Liver (tissue), 9 donors: ENCODE results near the gene ANKRD13B. TPM values are rescaled to one million over a fixed set of nuclear protein-coding genes. Genes with fewer than 3 reads are reported as not detected.

ENCODE experiments used
- DNase-seq: peaks from one replicate; pipeline ENCODE4 v3.0.0-alpha.2; 2017; ENCODE audit warnings: low spot score
- H3K27ac ChIP-seq, 2 donors: one replicate each; pipeline ENCODE4 v1.7.0; 2013; ENCODE audit warnings: inconsistent platforms in 2 of 2, low read length in 2 of 2, control low read depth in 1 of 2, low read depth in 1 of 2, mild to moderate bottlenecking in 1 of 2
- H3K27me3 ChIP-seq, 4 donors: one replicate each; pipeline versions ENCODE4 v1.6.1 to v1.7.0; 2013; ENCODE audit warnings: low read length in 3 of 4, inconsistent platforms in 1 of 4, mild to moderate bottlenecking in 1 of 4, moderate library complexity in 1 of 4; ENCODE audit not compliant: control insufficient read depth in 4 of 4, insufficient read depth in 4 of 4
- H3K36me3 ChIP-seq, 4 donors: one replicate each; pipeline versions ENCODE4 v1.6.1 to v1.7.0; 2013; ENCODE audit warnings: low read length in 3 of 4, mild to moderate bottlenecking in 3 of 4, low read depth in 1 of 4, moderate library complexity in 1 of 4; ENCODE audit not compliant: control insufficient read depth in 4 of 4, insufficient read depth in 3 of 4
- H3K4me1 ChIP-seq, 4 donors: one replicate each; pipeline versions ENCODE4 v1.6.1 to v1.7.0; 2013; ENCODE audit warnings: low read length in 3 of 4, mild to moderate bottlenecking in 3 of 4, moderate library complexity in 1 of 4; ENCODE audit not compliant: control insufficient read depth in 4 of 4, insufficient read depth in 4 of 4
- H3K4me3 ChIP-seq, 3 donors: one replicate each; pipeline versions ENCODE4 v1.6.1 to v1.7.0; 2013; ENCODE audit warnings: low read length in 3 of 3, control low read depth in 1 of 3, low read depth in 1 of 3, mild to moderate bottlenecking in 1 of 3
- H3K9ac ChIP-seq, 2 donors: one replicate each; pipeline ENCODE4 v1.7.0; 2013; ENCODE audit warnings: low read length in 2 of 2, mild to moderate bottlenecking in 2 of 2, moderate library complexity in 2 of 2, control low read depth in 1 of 2, low read depth in 1 of 2
- H3K9me3 ChIP-seq, 4 donors: one replicate each; pipeline versions ENCODE4 v1.6.1 to v1.7.0; 2013; ENCODE audit warnings: low read length in 3 of 4; ENCODE audit not compliant: control insufficient read depth in 4 of 4
- ATF3 ChIP-seq: IDR thresholded peaks from 2 replicates; pipeline ENCODE4 v1.6.1; 2016; ENCODE audit warnings: antibody characterized with exemption
- CTCF ChIP-seq: fragments of 150-350 bp; IDR thresholded peaks from 2 replicates; pipeline ENCODE4 v1.5.1; 2017; ENCODE audit warnings: improper control_type of control experiment, low read depth, low read length; ENCODE audit not compliant: missing input control
- EGR1 ChIP-seq, 2 donors: IDR thresholded peaks; 2 replicates each; pipeline ENCODE4 v1.6.1; 2016 to 2018; ENCODE audit warnings: antibody characterized with exemption in 2 of 2, low read depth in 2 of 2
- FOXA1 ChIP-seq: IDR thresholded peaks from 2 replicates; pipeline ENCODE4 v1.6.1; 2016; ENCODE audit warnings: antibody characterized with exemption
- FOXA2 ChIP-seq: IDR thresholded peaks from 2 replicates; pipeline ENCODE4 v1.6.1; 2016; ENCODE audit warnings: antibody characterized with exemption
- GABPA ChIP-seq, 2 donors: IDR thresholded peaks in 1 of 2; conservative IDR thresholded peaks in 1 of 2; 2 replicates each; pipeline ENCODE4 v1.6.1; 2016; ENCODE audit warnings: antibody characterized with exemption in 2 of 2, mild to moderate bottlenecking in 1 of 2, moderate library complexity in 1 of 2
- HNF4A ChIP-seq, 2 donors: conservative IDR thresholded peaks; 2 replicates each; pipeline ENCODE4 v1.6.1; 2016; ENCODE audit warnings: antibody characterized with exemption in 2 of 2, mild to moderate bottlenecking in 2 of 2
- HNF4G ChIP-seq: IDR thresholded peaks from 2 replicates; pipeline ENCODE4 v1.6.1; 2016; ENCODE audit warnings: antibody characterized with exemption
- JUND ChIP-seq, 2 donors: IDR thresholded peaks; 2 replicates each; pipeline ENCODE4 v1.6.1; 2016; ENCODE audit warnings: antibody characterized with exemption in 2 of 2
- MAX ChIP-seq: IDR thresholded peaks from 2 replicates; pipeline ENCODE4 v1.6.1; 2016; ENCODE audit warnings: antibody characterized with exemption
- NR2F2 ChIP-seq: IDR thresholded peaks from 2 replicates; pipeline ENCODE4 v1.6.1; 2016; ENCODE audit warnings: antibody characterized with exemption
- RAD21 ChIP-seq, 2 donors: IDR thresholded peaks; 2 replicates each; pipeline ENCODE4 v1.6.1; 2016; ENCODE audit warnings: antibody characterized with exemption in 2 of 2, mild to moderate bottlenecking in 2 of 2
- REST ChIP-seq: IDR thresholded peaks from 2 replicates; pipeline ENCODE4 v1.6.1; 2016; ENCODE audit warnings: antibody characterized with exemption, mild to moderate bottlenecking
- RXRA ChIP-seq, 2 donors: IDR thresholded peaks; 2 replicates each; pipeline ENCODE4 v1.6.1; 2017 to 2018; ENCODE audit warnings: antibody characterized with exemption in 2 of 2, mild to moderate bottlenecking in 1 of 2
- SP1 ChIP-seq: IDR thresholded peaks from 2 replicates; pipeline ENCODE4 v1.6.1; 2018; ENCODE audit warnings: antibody characterized with exemption, mild to moderate bottlenecking
- TAF1 ChIP-seq: conservative IDR thresholded peaks from 2 replicates; pipeline ENCODE4 v1.6.1; 2016; ENCODE audit warnings: antibody characterized with exemption, mild to moderate bottlenecking
- YY1 ChIP-seq: IDR thresholded peaks from 2 replicates; pipeline ENCODE4 v1.6.1; 2016; ENCODE audit warnings: antibody characterized with exemption, mild to moderate bottlenecking
- ZBTB33 ChIP-seq: IDR thresholded peaks from 2 replicates; pipeline ENCODE4 v1.6.1; 2016; ENCODE audit warnings: antibody characterized with exemption
- WGBS: extraction: QIAGEN DNeasy Blood & Tissue Kit; methylation state at CpG from one replicate; pipeline ENCODE4 v1.1.7; 2013; 5-methylcytosine and 5-hydroxymethylcytosine counted together
- polyA plus RNA-seq, 2 donors: library from polyadenylated mRNA; stranded (reverse) in 1 of 2; unstranded in 1 of 2; fragments of 200-250 nt in 1 of 2; fragments of >200 nt in 1 of 2; fragmentation: Nextera tagmentation in 1 of 2; extraction: Ambion mirVana in 1 of 2; gene quantifications; one replicate each; pipeline versions ENCODE4 v1.2.1 to v1.2.3, GENCODE V29; 2013 to 2015
- total RNA-seq, 2 donors: library from RNA; depleted of rRNA; stranded (reverse); fragments of >200 nt; gene quantifications; one replicate each; pipeline ENCODE4 v1.2.3, GENCODE V29; 2014
- donor health status: healthy.
- donor health status: healthy.
- donor health status: healthy.
- donor health status: healthy.
- donor health status: healthy.

ANKRD13B gene
- total and polyA plus RNA-seq, 4 donors = 0.06 to 1.6 (median 0.51) TPM

- H3K27ac ChIP-seq = no peak overlapping the region
- TF ChIP-seq ATF3 = no peak
- no peak for TF ChIP-seq REST
- no peak for TF ChIP-seq EGR1 (IDR thresholded peaks at IDR 0.05; ENCODE audit: low read depth in 2 of 2)
- TF ChIP-seq SP1 = no peak
- no peak for TF ChIP-seq NR2F2
- no peak for TF ChIP-seq FOXA1
- TF ChIP-seq CTCF = no peak
- TF ChIP-seq TAF1 = no peak
- no peak for TF ChIP-seq HNF4A (conservative IDR thresholded peaks at IDR 0.05)
- no peak for TF ChIP-seq GABPA (IDR thresholded peaks at IDR 0.05 in 1 of 2, conservative IDR thresholded peaks at IDR 0.05 in 1 of 2)
- no peak for TF ChIP-seq JUND (IDR thresholded peaks at IDR 0.05)
- TF ChIP-seq RAD21 (IDR thresholded peaks at IDR 0.05) = no peak
- no peak for TF ChIP-seq HNF4G
- TF ChIP-seq ZBTB33 = no peak
- no peak for TF ChIP-seq MAX
- TF ChIP-seq RXRA (IDR thresholded peaks at IDR 0.05) = no peak
- no peak for TF ChIP-seq YY1
- no peak for TF ChIP-seq FOXA2
- H3K27me3 ChIP-seq = no peaks in the 10 kb centered on the region
- H3K4me1 ChIP-seq = peaks cover 8 to 63% (median 44%) of the 10 kb centered on the region in 4 donors
- H3K36me3 ChIP-seq = peaks cover 0 to 10% (median 0%) of the 10 kb centered on the region in 4 donors
- 88% methylated on average over 2 of the region's 2 CpGs for WGBS
- no peak for DNase-seq
- H3K9me3 ChIP-seq = no peaks in the 10 kb centered on the region
- no peak overlapping the region for H3K9ac ChIP-seq
- no peak overlapping the region for H3K4me3 ChIP-seq
These were observed 33.3 kb upstream of the ANKRD13B start for GRCh38 chr17:29559640-29560039.
